Lower lobe of right lung (tissue), 2 donors: ENCODE data around the gene CLSTN2. TPM values are rescaled to one million over a fixed set of nuclear protein-coding genes. Genes with fewer than 3 reads are reported as not detected.

ENCODE experiments used
- ATAC-seq, 2 donors: fragments of 200-7000 bp; cut with Tn5 transposase; one replicate each; pipeline ENCODE4 v1.9.1; 2020 to 2022; ENCODE audit warnings: mild to moderate bottlenecking in 2 of 2, moderate library complexity in 2 of 2
- DNase-seq: peaks from one replicate; pipeline ENCODE4 v3.0.0-alpha.2; 2020
- H3K27ac ChIP-seq: fragments of 200-600 bp; one replicate; pipeline ENCODE4 v1.8.0; 2022
- H3K27me3 ChIP-seq: fragments of 200-600 bp; one replicate; pipeline ENCODE4 v1.8.0; 2022; ENCODE audit warnings: low read depth
- H3K36me3 ChIP-seq: fragments of 200-600 bp; one replicate; pipeline ENCODE4 v1.8.0; 2022; ENCODE audit warnings: mild to moderate bottlenecking
- H3K4me1 ChIP-seq: fragments of 200-600 bp; one replicate; pipeline ENCODE4 v1.8.0; 2022
- H3K4me3 ChIP-seq: fragments of 200-600 bp; one replicate; pipeline ENCODE4 v1.8.0; 2022; ENCODE audit warnings: mild to moderate bottlenecking
- H3K9me3 ChIP-seq: fragments of 200-600 bp; one replicate; pipeline ENCODE4 v1.8.0; 2022
- intact Hi-C: fragments of 100-400 bp; cut with DNase I; formaldehyde crosslinking; loops from one replicate; pipeline ENCODE4 v1.11.0; 2022
- total RNA-seq: library from RNA; stranded (reverse); fragmentation: NEBNext Ultra II Directional; extraction: Animal tissue kit (Norgen Biotek cat#: 25700); gene quantifications from one replicate; pipeline ENCODE4 v1.2.1, GENCODE V29; 2021
- TF ChIP-seq, protein P1 (sequence below): fragments of 200-600 bp; IDR thresholded peaks from one replicate; pipeline ENCODE4 v1.8.0; 2022; ENCODE audit warnings: antibody characterized with exemption, mild to moderate bottlenecking
- donor health status: DM: no; HTN: yes; CAD: no; lungs with severe emphysema.

CLSTN2 gene
- total RNA-seq, 1 donor from 2014 or later: 4.5 TPM

DNA sequence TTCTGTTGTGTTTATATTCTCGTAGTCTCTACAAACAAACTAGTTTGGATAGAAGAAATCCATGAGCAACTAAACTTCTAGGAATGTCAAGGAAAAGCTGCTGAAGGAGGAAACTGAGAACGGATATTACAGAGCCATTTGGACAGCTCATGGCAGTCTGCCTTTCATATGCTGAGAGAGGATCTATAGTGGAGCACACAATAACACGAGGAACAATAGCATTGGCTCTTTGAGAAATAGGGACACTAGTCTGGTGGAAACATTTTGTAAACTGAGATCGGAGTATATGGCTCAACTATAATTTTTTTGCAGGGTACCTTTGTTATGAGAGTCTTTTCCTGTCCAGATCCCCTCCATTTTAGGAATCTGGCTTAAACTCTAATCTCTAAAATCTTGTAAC, 200.5 kb downstream of the CLSTN2 start:
- ATAC-seq (no peak), DNase-seq (no peak)
- intact Hi-C loops: no loop called here
- H3K27ac ChIP-seq: no peak overlapping the region
- TF ChIP-seq, protein P1, sequence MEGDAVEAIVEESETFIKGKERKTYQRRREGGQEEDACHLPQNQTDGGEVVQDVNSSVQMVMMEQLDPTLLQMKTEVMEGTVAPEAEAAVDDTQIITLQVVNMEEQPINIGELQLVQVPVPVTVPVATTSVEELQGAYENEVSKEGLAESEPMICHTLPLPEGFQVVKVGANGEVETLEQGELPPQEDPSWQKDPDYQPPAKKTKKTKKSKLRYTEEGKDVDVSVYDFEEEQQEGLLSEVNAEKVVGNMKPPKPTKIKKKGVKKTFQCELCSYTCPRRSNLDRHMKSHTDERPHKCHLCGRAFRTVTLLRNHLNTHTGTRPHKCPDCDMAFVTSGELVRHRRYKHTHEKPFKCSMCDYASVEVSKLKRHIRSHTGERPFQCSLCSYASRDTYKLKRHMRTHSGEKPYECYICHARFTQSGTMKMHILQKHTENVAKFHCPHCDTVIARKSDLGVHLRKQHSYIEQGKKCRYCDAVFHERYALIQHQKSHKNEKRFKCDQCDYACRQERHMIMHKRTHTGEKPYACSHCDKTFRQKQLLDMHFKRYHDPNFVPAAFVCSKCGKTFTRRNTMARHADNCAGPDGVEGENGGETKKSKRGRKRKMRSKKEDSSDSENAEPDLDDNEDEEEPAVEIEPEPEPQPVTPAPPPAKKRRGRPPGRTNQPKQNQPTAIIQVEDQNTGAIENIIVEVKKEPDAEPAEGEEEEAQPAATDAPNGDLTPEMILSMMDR: no peak
- H3K9me3 ChIP-seq: no peaks in the 10 kb centered on the region
- no peaks in the 10 kb centered on the region for H3K36me3 ChIP-seq
- no peaks in the 10 kb centered on the region for H3K27me3 ChIP-seq
- no peak overlapping the region for H3K4me3 ChIP-seq
- H3K4me1 ChIP-seq: no peaks in the 10 kb centered on the region

DNA sequence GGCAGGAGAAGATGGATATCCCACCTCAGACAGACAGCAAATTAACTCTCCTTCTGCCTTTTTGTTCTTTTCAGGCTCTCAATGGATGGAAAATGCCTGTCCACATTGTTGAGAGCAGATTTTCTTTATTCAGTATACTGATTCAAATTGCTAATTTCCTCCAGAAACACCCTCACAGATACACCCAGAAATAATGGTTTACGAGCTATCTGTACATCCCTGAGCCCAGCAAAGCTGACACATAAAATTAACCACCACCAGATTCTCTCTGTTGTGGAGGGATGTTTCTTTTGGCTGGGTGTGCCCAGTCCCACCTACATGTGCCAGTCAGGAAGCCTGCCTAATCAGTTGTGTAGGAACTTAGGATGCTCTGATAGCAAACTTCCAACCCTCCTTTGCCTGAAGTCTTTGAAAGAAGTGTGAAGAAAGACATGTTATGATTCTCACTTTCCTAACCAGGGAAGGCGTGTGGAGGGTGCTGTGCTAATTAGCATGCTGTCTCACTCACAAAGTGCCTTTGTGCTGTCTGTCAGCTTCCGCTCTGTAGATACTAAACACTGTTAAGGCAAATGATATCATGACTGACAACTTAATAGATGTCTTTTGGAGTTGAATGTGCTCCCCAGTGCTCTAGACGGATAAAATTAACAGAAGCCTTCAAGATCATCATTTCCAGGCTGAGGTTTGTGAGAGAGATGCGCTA, 208.5 kb downstream of the CLSTN2 start:
- intact Hi-C loops: no loop called here

GRCh38 chr3:140145528-140145927, 210.5 kb downstream of the CLSTN2 start:
- TF ChIP-seq, protein P1: no peak
- no peak for ATAC-seq
- no peaks in the 10 kb centered on the region for H3K27me3 ChIP-seq
- intact Hi-C loops: no loop called here
- no peaks in the 10 kb centered on the region for H3K9me3 ChIP-seq
- no peak overlapping the region for H3K4me3 ChIP-seq
- no peaks in the 10 kb centered on the region for H3K36me3 ChIP-seq
- no peak for DNase-seq
- H3K27ac ChIP-seq: no peak overlapping the region
- no peaks in the 10 kb centered on the region for H3K4me1 ChIP-seq

More for the DNA sequence above, 208.5 kb downstream of the CLSTN2 start:
- H3K4me3 ChIP-seq: no peak overlapping the region
- no peaks in the 10 kb centered on the region for H3K9me3 ChIP-seq
- H3K4me1 ChIP-seq: no peaks in the 10 kb centered on the region
- DNase-seq (no peak), ATAC-seq (no peak)
- no peaks in the 10 kb centered on the region for H3K27me3 ChIP-seq
- H3K36me3 ChIP-seq: no peaks in the 10 kb centered on the region
- H3K27ac ChIP-seq: no peak overlapping the region
- TF ChIP-seq, protein P1: no peak

DNA sequence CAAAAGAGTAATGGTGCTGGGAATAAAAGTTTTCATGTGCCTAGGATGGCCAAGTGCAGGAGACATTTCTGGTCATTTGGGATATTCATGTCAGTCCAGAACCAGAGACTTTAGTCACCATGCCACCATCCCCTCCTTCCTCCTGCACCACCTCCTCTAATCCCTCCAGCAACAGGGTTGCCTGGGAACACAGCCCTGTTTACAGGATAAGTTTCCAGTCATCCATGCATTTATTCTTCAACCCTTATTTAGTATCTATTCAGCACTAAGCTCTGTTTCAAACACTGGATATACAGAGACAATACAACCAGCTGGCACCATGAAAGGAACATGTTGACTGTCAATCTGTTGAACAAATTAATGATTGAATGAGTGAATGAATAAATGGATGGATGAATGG, 211.7 kb downstream of the CLSTN2 start:
- no peaks in the 10 kb centered on the region for H3K36me3 ChIP-seq
- no peak for ATAC-seq
- H3K4me1 ChIP-seq: no peaks in the 10 kb centered on the region
- TF ChIP-seq, protein P1: no peak
- no peaks in the 10 kb centered on the region for H3K9me3 ChIP-seq
- DNase-seq: no peak
- H3K27me3 ChIP-seq: no peaks in the 10 kb centered on the region
- intact Hi-C loops: no loop called here
- H3K27ac ChIP-seq: no peak overlapping the region
- H3K4me3 ChIP-seq: no peak overlapping the region

GRCh38 chr3:140147965-140148490, 213.0 kb downstream of the CLSTN2 start:
- Histone ChIP-seq H3K27ac (no peak overlapping the region), H3K9me3 (no peaks in the 10 kb centered on the region), H3K4me3 (no peak overlapping the region), H3K27me3 (no peaks in the 10 kb centered on the region), H3K36me3 (no peaks in the 10 kb centered on the region), H3K4me1 (no peaks in the 10 kb centered on the region)
- ATAC-seq (no peak), DNase-seq (no peak)
- intact Hi-C loops: no loop called here
- TF ChIP-seq, protein P1: no peak
